ENCODE results near the gene CSNK1G1.
A peak's percentile ranks its signal among the peaks of the same experiment; 100 is the strongest.

GRCh38 chr15:64355944-64356709, at the start of gene CSNK1G1:
- TF ChIP-seq CTCF (IDR thresholded peaks at IDR 0.05; ENCODE audit: poor library complexity, severe bottlenecking) = peak; percentile 60
- peak; percentile 58 for TF ChIP-seq POLR2AphosphoS5 (IDR thresholded peaks at IDR 0.05)
- TF ChIP-seq SMC3 (conservative IDR thresholded peaks at IDR 0.05; ENCODE audit: poor library complexity) = peak; percentile 65
- no peak for TF ChIP-seq EZH2 (IDR thresholded peaks at IDR 0.05; ENCODE audit: borderline replicate concordance, insufficient read depth, low read length, poor library complexity, severe bottlenecking)
